ENCODE results near the gene GATAD2B.

Gene GATAD2B

GRCh38 chr1:153827168-153827964 is 95.4 kb downstream of the GATAD2B start:
- ChIA-PET CTCF (interaction anchor here (1.1 kb wide), 1 partner anchor 14 kb away, joined by 3 read pairs; no protein-coding TSS in a partner anchor), POLR2A (interaction anchor here (0.6 to 1.5 kb wide), 4 partner anchors 86 to 174 kb away, joined by 3 to 9 read pairs (median 4); partner anchors contain the start of gene RPS27)
- peaks cover 28 to 41% of the 10 kb centered on the region in 2 experiments; a peak in 2 of 3 replicates for H3K36me3 ChIP-seq (ENCODE audit: control insufficient read depth in 2 of 2, insufficient read depth in 1 of 2, low read length in 2 of 2)
- no peaks in the 10 kb centered on the region for H3K4me1 ChIP-seq (ENCODE audit: control insufficient read depth, insufficient read depth, low read length)
- no peak overlapping the region for H3K27ac ChIP-seq (ENCODE audit: extremely low read depth, low read depth, low read length)
- no peak overlapping the region for H3K4me3 ChIP-seq (ENCODE audit: low read depth, low read length)
- H3K9me3 ChIP-seq (ENCODE audit: control insufficient read depth, insufficient read depth, low read depth, low read length) = no peaks in the 10 kb centered on the region
- no peak for TF ChIP-seq OSR2 (tag by site-specific recombination; IDR thresholded peaks at IDR 0.05)

GRCh38 chr1:153818876-153819275 is 103.9 kb downstream of the GATAD2B start:
- Histone ChIP-seq H3K4me3 (ENCODE audit: low read depth, low read length) (no peak overlapping the region), H3K36me3 (ENCODE audit: control insufficient read depth in 2 of 2, insufficient read depth in 1 of 2, low read length in 2 of 2) (peaks cover 52 to 61% of the 10 kb centered on the region in 2 experiments), H3K27ac (ENCODE audit: extremely low read depth, low read depth, low read length) (no peak overlapping the region), H3K9me3 (ENCODE audit: control insufficient read depth, insufficient read depth, low read depth, low read length) (no peaks in the 10 kb centered on the region), H3K4me1 (ENCODE audit: control insufficient read depth, insufficient read depth, low read length) (no peaks in the 10 kb centered on the region)
- ChIA-PET CTCF (interaction anchor here (0.6 to 5.8 kb wide), 3 partner anchors 20 to 168 kb away, joined by 3 to 30 read pairs (median 3); partner anchors contain the start of gene RAB13), POLR2A (no interaction called here)
- TF ChIP-seq ZNF133 (tag by site-specific recombination; IDR thresholded peaks at IDR 0.05) = no peak
- no peak for TF ChIP-seq ZNF184 (tag by site-specific recombination; IDR thresholded peaks at IDR 0.05)
- TF ChIP-seq ZNF398 (tag by site-specific recombination; IDR thresholded peaks at IDR 0.05) = no peak
- no peak for TF ChIP-seq ZNF623 (tag by site-specific recombination; IDR thresholded peaks at IDR 0.05)
- TF ChIP-seq ZNF48 (tag by site-specific recombination; IDR thresholded peaks at IDR 0.05) = no peak
- no peak for TF ChIP-seq ZNF223 (tag by site-specific recombination; IDR thresholded peaks at IDR 0.05)

- no peak for TF ChIP-seq HOXD13 (CRISPR knock-in tag; IDR thresholded peaks at IDR 0.05; ENCODE audit: borderline replicate concordance)
- TF ChIP-seq ZBTB21 (tag by site-specific recombination; IDR thresholded peaks at IDR 0.05) = no peak
- TF ChIP-seq ZNF146 (tag by site-specific recombination; IDR thresholded peaks at IDR 0.05) = no peak
- no peak for TF ChIP-seq ATF2 (tag by site-specific recombination; IDR thresholded peaks at IDR 0.05; ENCODE audit: low read depth)
- no peak for TF ChIP-seq WT1 (tag by site-specific recombination; IDR thresholded peaks at IDR 0.05)
- TF ChIP-seq ZNF48 (tag by site-specific recombination; IDR thresholded peaks at IDR 0.05) = no peak
- TF ChIP-seq SALL2 (tag by site-specific recombination; IDR thresholded peaks at IDR 0.05; ENCODE audit: borderline replicate concordance) = no peak
- no peak for TF ChIP-seq OVOL3 (tag by site-specific recombination; IDR thresholded peaks at IDR 0.05)
- Histone ChIP-seq H3K27ac (ENCODE audit: extremely low read depth, low read depth, low read length) (no peak overlapping the region), H3K4me3 (ENCODE audit: low read depth, low read length) (no peak overlapping the region), H3K9me3 (ENCODE audit: control insufficient read depth, insufficient read depth, low read depth, low read length) (no peaks in the 10 kb centered on the region), H3K4me1 (ENCODE audit: control insufficient read depth, insufficient read depth, low read length) (no peaks in the 10 kb centered on the region), H3K36me3 (ENCODE audit: control insufficient read depth in 2 of 2, insufficient read depth in 1 of 2, low read length in 2 of 2) (peaks cover 63 to 81% of the 10 kb centered on the region in 2 experiments)
- CTCF ChIA-PET = interaction anchor here (0.6 to 1.6 kb wide), 4 partner anchors 10 to 174 kb away, joined by 4 to 9 read pairs (median 6); no protein-coding TSS in a partner anchor
- POLR2A ChIA-PET = interaction anchor here (0.6 to 1.6 kb wide), 2 partner anchors 170 to 174 kb away, joined by 3 to 5 read pairs; partner anchors contain the start of gene RPS27
Measured at GRCh38 chr1:153816283-153816889, 106.4 kb downstream of the GATAD2B start.
